ENCODE results near the gene NME4. TPM values are rescaled to one million over a fixed set of nuclear protein-coding genes. Genes with fewer than 3 reads are reported as not detected.

Gene NME4
- total RNA-seq, 2 donors from 2014 or later: 68.7 to 91.2 TPM

DNA sequence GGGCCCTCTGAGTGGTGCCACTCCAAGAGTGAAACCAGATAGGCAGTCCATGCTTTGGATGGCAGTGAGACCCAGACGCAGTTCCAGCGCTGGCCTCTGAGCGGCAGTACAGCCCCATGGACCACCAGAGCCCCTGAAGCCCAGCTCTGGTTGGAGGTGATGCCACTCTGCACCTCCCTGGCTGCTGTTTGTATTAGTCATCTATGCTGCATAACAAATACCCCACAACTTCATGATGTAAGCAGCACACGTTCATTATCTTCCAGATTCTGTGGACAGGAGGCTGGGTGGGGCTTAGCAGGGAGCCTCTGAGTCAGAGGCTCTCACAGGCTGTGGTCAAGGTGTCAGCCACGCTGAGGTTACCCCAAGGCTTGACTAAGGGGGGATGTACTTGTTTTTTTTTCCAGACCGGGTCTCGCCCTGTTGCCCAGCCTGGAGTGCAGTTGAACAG lies 5.1 kb upstream of the NME4 start:
- H3K27ac ChIP-seq: no peak overlapping the region
- no peak overlapping the region for H3K4me3 ChIP-seq
- H3K9me3 ChIP-seq: no peaks in the 10 kb centered on the region
- TF ChIP-seq, protein P1, sequence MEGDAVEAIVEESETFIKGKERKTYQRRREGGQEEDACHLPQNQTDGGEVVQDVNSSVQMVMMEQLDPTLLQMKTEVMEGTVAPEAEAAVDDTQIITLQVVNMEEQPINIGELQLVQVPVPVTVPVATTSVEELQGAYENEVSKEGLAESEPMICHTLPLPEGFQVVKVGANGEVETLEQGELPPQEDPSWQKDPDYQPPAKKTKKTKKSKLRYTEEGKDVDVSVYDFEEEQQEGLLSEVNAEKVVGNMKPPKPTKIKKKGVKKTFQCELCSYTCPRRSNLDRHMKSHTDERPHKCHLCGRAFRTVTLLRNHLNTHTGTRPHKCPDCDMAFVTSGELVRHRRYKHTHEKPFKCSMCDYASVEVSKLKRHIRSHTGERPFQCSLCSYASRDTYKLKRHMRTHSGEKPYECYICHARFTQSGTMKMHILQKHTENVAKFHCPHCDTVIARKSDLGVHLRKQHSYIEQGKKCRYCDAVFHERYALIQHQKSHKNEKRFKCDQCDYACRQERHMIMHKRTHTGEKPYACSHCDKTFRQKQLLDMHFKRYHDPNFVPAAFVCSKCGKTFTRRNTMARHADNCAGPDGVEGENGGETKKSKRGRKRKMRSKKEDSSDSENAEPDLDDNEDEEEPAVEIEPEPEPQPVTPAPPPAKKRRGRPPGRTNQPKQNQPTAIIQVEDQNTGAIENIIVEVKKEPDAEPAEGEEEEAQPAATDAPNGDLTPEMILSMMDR (IDR thresholded peaks at IDR 0.05): peak; percentile 73
- ATAC-seq (ENCODE audit: insufficient number of reproducible peaks, low FRiP score, low read depth) (no peak), DNase-seq (ENCODE audit: low spot score) (no peak)
- no peaks in the 10 kb centered on the region for H3K36me3 ChIP-seq
- peaks cover 0 to 16% of the 10 kb centered on the region in 2 donors for H3K4me1 ChIP-seq (ENCODE audit: control insufficient read depth in 1 of 2, low read depth in 2 of 2)
- no peaks in the 10 kb centered on the region for H3K27me3 ChIP-seq (replicated peaks; ENCODE audit: insufficient read depth)

DNA sequence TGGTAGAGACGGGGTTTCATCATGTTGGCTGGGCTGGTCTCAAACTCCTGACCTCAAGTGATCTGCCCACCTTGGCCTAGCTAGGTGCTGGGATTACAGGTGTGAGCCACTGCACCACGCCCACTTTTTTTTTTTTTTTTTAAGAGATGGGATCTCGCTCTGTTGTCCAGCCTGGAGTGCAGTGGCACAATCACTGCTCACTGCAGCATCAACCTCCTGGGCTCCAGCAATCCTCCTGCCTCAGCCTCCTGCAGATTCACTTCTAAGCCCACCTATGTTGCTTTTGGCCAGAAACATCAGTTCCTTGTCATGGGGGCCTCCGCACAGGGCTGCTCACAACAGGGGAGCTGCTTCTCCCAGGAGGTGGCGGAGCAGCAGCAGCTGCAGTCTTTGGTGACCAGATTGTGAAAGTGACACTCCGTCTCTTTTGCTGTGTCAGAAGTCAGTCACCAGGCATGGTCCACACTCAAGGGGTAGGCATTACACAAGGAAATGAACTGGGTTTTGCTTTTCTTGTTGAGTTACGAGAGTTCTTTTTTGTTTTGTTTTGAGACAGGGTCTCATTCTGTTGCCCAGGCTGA lies 4.5 kb upstream of the NME4 start:
- H3K4me3 ChIP-seq: no peak overlapping the region
- H3K27ac ChIP-seq: no peak overlapping the region
- no peaks in the 10 kb centered on the region for H3K27me3 ChIP-seq (replicated peaks; ENCODE audit: insufficient read depth)
- H3K36me3 ChIP-seq: no peaks in the 10 kb centered on the region
- H3K9me3 ChIP-seq: no peaks in the 10 kb centered on the region
- ATAC-seq (ENCODE audit: insufficient number of reproducible peaks, low FRiP score, low read depth): no peak
- H3K4me1 ChIP-seq (ENCODE audit: control insufficient read depth in 1 of 2, low read depth in 2 of 2): peaks cover 0 to 14% of the 10 kb centered on the region in 2 donors
- no peak for DNase-seq (ENCODE audit: low spot score)
- TF ChIP-seq, protein P1 (IDR thresholded peaks at IDR 0.05): no peak

DNA sequence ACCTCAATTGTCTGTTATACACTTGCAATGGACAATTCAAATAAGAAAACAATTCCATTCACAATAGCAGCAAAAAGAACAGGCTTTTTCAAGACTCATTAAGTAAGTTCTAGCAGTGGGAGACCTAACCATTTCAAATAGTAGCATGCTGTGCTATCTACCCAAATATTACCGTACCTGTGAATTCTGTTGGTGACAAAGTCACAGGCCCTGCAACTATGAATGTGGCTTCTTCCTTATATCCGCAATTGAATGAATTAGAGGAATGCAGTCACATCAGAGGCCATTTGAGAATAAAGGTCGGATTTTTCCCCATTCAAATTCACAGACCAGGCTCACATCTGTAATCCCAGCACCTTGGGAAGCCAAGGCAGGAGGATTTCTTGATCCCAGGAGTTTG lies 800 bp upstream of the NME4 start:
- ATAC-seq (ENCODE audit: insufficient number of reproducible peaks, low FRiP score, low read depth): no peak
- TF ChIP-seq, protein P1 (IDR thresholded peaks at IDR 0.05): no peak
- Histone ChIP-seq H3K27ac (peak overlapping the region; percentile 47 to 84), H3K27me3 (replicated peaks; ENCODE audit: insufficient read depth) (no peaks in the 10 kb centered on the region), H3K36me3 (no peaks in the 10 kb centered on the region), H3K9me3 (no peaks in the 10 kb centered on the region), H3K4me1 (ENCODE audit: control insufficient read depth in 1 of 2, low read depth in 2 of 2) (peaks cover 0 to 24% of the 10 kb centered on the region in 2 donors), H3K4me3 (peak overlapping the region; percentile 68)
- DNase-seq (ENCODE audit: low spot score): no peak

DNA sequence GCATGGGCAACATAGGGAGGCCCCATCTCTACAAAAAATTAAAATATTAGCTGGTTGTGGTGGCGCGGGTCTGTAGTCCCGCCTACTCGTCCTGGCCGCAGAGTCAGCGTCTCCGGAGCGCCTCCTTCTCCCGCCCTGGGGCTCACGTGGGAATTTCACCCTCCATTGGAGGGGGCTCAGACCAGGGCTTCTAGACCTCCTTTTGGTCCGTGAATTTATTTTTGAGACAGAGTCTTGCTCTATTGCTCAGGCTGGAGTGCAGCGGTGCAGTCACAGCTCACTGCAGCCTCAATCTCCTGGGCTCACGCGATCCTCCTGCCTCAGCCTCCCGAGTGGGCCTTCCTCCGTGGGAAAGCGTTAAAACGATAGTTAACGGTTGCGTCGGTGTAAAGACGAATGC lies 394 bp upstream of the NME4 start:
- Histone ChIP-seq H3K27me3 (replicated peaks; ENCODE audit: insufficient read depth) (no peaks in the 10 kb centered on the region), H3K4me3 (peak overlapping the region; percentile 68), H3K4me1 (ENCODE audit: control insufficient read depth in 1 of 2, low read depth in 2 of 2) (peaks cover 0 to 26% of the 10 kb centered on the region in 2 donors), H3K9me3 (no peaks in the 10 kb centered on the region), H3K27ac (peak overlapping the region; percentile 47 to 84), H3K36me3 (no peaks in the 10 kb centered on the region)
- TF ChIP-seq, protein P1 (IDR thresholded peaks at IDR 0.05): no peak
- ATAC-seq (ENCODE audit: insufficient number of reproducible peaks, low FRiP score, low read depth) (no peak), DNase-seq (ENCODE audit: low spot score) (no peak)

DNA sequence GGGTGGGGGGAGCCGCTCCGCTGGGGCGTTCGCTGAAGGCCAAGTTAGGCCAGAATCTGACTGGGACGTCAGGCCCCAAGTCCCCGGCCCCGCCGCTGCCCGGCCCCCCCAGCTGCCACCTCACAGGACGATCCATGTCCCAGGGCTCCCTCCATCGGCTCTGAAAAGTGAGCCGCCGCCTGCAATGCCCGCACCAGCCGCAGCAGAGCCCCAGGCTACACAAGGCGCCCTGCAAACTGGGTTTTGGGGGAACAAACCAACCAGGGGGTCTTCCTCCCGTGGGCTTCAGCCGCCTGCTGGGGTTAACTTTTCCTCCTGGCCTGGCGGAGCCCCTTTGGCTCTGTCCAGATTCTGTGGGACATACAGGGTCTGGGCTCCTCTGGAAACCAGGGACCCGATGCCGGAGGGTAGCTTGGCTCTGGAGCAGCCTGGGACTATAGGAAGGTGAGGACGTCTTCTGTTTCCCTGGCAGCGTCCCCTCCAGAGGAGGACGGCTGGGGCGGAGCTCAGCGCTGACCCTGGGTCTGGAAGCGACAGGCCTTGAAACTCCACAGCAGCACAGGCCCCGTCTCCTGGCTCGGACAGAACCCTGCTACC lies 835 bp downstream of the NME4 start:
- TF ChIP-seq, protein P1 (IDR thresholded peaks at IDR 0.05): peak; percentile 76
- Histone ChIP-seq H3K36me3 (no peaks in the 10 kb centered on the region), H3K27ac (peak overlapping the region; percentile 77 to 81), H3K4me1 (ENCODE audit: control insufficient read depth in 1 of 2, low read depth in 2 of 2) (peaks cover 0 to 31% of the 10 kb centered on the region in 2 donors), H3K27me3 (replicated peaks; ENCODE audit: insufficient read depth) (no peaks in the 10 kb centered on the region), H3K4me3 (peak overlapping the region; percentile 68), H3K9me3 (no peaks in the 10 kb centered on the region)
- no peak for DNase-seq (ENCODE audit: low spot score)
- no peak for ATAC-seq (ENCODE audit: insufficient number of reproducible peaks, low FRiP score, low read depth)

Measured in thoracic aorta (tissue), 2 donors.